ENCODE results near the gene FAM222A.

FAM222A gene

DNA sequence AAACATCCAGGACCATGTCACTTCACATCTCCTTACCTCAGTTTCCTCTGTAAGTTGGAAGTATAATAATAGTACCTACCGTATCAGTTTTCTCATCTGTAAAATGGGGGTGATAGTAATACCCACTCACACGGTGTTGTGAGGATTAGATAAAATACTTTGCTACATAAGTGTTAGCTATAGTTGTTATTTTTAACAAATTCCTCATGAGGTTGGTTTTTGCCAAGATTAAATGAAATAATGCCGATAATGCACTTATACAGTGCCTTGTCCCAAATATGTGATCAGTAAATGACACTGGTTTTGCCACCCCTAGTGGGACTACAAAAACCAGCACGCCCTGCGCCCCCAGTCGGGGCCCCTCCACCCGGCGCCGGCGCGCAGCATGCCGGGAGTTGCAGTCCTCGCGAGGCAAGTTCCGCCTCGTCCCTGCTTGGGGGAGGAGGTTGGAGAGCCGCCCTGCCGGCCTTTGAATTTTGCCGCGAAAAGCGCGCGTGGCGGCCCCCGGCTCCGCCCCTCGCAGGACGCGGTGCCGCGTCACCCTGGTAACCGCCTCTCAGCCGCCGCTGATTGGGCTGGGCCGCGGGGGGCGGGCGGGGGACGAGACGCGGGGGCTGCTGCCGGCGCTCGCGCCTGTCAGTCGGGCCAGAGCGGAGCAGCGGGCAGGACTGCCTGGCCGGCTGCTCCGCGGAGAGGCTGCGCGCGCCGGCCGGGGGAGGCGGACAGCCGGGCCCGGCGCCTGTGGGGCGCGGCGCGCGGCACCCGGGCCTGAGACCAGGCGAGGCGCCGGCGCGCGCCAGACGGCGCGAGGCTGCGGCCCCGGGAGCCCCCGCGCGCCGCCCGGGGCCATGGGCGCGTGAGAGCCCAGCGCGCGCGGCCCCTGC is at the start of gene FAM222A:
TSS of gene FAM222A (plus strand) at position 639 of the 884 bp plus-strand sequence. CDS start 30,322 bp downstream, outside the sequence.
- DNase-seq = peak; percentile 98

DNA sequence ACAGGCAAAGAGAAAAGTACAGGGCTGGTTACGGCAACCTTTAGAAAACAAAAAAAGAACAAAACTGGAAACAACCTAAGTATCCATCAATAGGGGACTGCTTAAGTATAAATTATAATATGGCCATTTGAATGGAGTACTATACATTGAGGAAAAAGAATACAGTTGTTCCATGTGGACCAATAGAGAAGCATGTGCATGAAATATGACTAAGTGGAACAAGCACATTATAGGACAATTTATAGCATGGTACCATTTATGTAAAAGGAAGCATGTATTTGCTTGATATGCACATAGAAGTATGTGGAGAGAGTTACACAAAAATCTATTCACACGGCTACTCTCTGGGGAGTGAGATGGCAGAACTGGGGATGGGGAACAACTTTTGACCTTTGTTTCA is 49.2 kb upstream of the FAM222A start:
- DNase-seq = no peak

DNA sequence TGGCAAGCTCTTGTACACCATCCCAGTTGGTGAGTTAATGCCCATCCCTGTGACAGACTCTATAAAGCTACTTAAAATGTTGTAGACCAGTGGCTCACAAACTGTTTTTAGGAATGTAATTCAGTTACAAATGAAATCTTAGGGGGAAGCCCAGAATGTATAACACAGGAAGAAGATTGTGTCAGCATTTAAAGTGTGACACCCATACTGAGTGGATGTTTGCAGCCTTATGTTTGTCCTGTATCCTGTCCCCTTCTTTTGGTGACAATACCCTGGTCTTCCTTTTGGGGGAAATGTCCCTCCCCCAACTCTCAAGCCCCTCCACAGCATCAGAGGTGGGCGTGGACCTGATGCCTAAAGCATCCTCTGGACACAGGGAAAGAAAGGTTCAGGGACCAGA is 47.6 kb upstream of the FAM222A start:
- DNase-seq = no peak

DNA sequence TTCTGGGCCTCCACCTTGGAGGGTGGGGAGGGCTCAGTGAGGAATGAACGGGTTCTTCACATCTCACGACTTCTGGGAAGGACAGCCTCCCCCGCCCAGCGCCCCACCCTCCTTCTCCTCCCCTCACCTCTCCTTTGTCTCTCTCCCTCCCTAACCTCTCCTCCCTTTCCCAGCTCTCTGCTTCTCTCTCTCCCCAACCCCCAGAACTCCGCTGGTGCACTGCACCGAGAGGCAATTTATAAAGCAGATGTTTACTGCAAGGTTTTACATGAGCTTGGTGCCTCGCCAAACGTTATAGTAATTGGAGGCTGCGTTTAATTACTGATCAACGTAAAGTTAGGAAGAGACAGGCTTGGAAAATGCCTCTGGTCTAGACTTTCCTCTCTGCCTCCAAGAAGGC is 42.9 kb upstream of the FAM222A start:
- no peak for DNase-seq

DNA sequence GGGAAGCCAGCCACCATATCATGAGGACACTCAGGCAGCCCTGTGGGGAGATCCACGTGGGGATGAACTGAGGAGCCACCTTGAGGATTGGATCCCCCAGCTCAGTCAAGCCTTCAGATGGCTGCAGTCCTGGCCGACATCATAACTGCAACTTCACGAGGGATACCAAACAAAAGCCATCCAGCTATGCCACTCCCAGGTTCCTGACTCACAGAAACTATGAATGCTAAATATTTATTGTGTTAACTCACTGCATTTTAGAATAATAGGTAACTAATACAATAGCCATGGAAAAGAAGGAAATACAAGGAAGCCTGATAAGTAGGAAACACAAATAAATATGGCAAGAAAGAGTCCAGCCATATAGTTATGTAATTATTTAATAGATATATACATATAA is 42.1 kb upstream of the FAM222A start:
- DNase-seq = no peak

DNA sequence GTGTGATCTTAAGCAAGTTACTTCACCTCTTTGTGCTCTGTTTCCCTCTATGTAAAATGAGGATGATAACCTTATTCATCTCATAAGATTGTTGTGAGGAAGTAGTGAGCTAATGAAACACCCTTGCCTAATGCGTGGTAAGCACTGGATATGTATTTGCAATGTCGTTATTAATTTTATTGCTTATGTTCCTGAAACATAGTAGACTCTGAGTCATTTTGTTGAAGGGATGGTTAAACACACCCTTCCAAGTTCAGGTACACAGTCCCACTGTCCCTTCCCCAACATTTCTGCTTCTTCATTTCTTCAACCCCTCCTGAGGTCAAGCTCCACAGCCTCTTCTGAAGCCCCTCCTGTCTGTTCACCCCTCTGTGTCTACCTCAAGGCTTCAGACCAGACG is 40.2 kb upstream of the FAM222A start:
- no peak for DNase-seq

DNA sequence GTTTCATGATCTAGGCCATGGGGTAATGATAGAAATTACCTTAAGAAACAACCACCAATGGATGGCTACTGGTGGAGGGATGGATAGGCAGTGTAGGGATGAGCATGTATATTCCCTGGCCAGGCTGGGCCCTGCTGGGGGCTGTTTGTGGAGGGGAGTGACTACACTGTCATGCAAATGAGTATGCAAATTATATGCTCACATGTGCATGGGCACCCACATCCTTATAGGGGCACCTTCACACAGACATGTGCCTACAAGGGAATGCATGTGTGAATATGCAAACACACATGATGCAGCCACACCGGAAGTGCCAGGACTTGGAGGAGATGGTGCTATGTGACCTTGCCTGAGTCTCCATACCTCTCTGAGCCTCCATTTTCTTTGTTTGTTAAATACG is 39.7 kb upstream of the FAM222A start:
- DNase-seq = no peak

DNA sequence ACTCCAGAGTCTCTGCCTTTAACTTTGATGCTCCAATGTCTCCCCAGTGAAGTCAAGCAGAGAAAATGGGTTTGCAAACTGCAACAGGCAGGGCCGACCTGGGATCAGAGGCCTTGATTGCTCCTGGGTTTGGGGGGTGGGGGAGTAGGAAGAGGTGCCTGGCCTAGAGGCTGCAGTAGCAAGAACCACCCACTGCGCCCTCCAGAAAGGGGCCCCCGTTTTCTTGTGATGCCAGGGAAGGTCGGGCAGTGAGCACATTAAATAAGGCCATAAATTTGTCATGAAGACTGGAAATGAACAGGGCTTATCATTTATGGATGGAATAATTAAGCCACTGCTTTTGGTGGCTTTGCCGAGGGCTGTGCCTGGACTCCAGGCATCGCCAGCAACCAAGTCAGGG is 38.2 kb upstream of the FAM222A start:
- DNase-seq = no peak

DNA sequence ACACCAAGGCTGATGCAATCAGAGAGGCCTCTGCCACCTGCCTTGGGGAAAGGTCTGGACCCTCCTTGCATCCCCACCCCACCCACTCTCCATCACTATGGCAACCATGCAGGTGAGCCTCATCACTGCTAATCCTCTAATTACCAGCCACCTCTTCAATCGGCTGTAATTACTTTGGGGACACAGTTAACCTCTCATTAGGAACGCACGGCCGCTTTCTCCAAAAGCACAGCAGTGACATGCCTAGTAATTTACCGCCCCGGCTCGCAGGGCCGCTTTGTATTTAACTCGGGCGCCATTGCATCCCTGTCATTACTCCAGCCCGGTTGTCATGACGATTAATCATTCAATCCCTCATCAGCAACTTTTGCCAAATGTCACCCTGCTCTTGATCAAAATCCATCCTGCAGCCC is 36.3 kb upstream of the FAM222A start:
- DNase-seq = no peak

DNA sequence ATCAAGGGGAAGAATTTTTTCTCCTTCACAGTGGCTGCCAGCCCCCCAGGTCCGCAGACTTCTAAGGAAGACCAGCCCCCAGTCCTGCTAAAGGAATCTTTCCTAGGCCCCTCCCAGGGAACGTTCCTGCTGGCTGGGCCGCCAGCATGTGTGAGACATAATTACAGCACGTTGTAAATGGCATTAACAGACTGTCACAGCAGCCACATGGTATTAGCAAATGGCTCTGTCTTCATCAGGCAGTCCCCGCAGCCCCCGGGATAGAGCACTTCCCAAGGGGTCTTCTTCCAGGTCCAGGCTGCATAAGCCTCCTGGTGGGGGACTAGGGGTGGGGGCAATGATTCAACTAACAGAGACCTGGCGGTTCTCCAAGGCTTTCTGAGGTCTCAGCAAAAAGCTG is 34.9 kb upstream of the FAM222A start:
- DNase-seq = no peak

DNA sequence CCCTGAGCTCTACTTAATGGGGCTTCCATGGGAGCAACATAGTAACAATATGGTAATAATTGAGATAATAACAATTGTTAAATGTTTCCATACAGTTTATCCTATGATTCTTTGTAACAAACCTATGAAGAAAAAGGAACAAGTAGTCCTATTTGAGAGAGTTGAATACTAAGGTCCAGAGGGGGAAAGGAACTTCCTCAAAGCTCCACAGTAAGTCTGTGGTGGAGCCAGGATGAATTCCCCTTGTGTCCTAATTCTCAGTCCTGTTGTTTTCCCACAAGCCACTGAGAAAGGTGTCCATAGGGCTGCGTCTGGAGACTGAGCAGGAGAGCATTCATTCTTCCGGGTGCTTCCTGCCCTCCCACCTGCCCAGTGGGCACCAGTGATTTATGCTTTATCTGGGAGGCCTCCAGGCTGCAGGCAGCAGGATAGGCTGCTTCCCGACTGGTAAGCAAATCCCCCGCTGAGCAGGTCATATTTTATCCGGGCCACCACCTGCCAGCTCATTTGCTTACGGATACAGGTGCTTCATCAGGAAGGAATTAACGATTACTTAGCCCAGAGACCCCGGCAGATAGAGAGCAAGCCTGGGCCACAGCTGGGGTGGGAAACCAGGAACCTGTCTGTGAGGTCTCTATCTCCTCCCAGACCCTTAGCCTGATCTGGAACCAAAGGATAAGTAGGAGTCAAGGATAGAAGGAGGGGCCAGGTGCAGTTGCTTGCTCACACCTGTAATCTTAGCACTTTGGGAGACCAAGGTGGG is 33.9 kb upstream of the FAM222A start:
- no peak for DNase-seq

DNA sequence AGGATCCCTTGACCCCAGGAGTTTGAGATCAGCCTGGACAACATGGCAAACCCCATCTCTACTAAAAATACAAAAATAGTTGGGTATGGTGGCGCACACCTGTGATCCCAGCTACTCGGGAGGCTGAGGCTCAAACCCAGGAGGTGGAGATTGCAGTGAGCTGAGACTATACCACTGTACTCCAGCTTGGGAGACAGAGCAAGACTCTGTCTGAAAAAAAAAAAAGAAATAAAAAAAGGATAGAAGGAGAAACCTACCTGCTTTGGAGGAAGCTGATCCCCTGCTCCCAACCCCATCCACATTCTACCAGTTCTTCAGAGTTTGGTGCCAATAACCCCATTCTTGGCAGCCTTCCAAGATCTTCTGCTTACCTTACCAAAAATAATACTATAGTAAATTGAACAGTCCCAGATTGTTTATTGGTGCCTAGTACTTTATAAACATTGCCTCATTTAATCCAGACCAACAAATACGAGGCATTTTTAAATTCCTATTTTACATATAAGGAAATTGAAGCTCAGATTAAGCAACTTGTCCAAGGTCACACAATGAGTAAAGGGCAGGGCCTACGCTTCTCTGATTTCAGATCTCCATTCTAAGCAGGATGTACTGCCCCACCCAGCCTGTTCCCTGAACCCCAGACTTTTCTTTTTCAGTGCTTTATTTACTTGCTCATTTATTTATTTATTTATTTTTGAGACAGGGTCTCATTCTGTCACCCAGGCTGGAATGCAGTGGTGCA is 33.2 kb upstream of the FAM222A start:
- no peak for DNase-seq

DNA sequence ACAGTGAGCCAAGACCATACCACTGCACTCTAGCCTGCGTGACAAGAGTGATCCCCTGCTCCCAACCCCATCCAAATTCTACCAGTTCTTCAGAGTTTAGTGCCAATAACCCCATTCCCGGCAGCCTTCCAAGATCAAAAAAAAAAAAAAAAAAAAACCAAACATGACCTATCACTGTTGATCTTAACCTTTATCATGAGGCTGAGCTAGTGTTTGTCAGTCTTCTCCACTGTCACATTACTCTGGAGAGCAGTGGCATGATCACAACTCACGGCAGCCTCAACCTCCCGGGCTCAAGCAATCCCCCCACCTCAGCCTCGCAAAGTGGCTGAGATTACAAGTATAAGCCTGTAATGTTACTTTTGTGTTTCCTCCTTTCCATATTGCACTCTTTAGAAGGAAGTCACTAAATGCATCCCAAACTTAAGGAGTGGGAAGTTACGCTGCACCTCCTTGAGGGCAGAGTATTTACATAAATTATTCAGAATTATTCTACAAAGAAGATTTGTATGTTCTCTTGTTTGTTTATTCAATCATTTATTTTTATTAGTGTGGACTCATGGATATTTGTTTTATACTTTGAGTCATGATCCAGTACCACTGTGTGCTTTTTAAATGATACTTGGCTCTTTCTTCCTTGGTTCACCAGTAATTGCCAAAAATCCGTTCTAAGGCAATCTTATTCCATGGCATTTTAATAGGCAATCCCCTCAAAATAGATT is 31.5 kb upstream of the FAM222A start:
- DNase-seq = no peak

DNA sequence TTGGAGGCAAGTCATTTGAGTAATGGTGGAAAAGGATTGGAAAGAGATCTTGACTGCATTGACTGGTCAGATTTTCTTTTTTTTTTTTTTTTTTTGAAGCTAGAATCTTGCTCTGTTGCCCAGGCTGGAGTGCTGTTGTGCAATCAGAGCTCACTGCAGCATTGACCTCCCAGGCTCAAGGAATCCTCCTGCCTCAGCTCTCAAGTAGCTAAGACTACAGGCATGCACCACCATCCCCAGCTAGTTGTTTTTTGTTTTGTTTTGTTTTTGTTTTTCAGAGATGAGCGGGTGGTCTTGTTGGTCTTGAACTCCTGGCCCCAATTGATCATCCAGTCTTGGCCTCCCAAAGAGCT is 30.9 kb upstream of the FAM222A start:
- no peak for DNase-seq

DNA sequence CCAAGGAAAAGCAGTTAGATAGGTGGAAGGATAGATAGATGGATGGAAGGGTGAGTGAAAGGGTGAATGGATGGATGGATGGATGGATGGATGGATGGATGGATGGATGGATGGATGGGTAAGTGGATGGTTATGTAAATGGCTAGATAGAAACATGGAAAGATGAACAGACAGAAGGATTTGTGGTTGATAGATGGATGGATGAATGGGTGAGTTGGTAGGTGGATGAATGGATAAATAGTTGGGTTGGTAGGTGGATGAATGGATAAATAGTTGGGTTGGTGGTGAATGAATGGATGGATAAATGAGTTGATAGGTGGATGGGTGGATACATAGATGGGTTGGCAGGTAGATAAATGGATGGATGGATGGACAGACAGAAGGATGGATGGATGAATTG is 30.3 kb upstream of the FAM222A start:
- no peak for DNase-seq

DNA sequence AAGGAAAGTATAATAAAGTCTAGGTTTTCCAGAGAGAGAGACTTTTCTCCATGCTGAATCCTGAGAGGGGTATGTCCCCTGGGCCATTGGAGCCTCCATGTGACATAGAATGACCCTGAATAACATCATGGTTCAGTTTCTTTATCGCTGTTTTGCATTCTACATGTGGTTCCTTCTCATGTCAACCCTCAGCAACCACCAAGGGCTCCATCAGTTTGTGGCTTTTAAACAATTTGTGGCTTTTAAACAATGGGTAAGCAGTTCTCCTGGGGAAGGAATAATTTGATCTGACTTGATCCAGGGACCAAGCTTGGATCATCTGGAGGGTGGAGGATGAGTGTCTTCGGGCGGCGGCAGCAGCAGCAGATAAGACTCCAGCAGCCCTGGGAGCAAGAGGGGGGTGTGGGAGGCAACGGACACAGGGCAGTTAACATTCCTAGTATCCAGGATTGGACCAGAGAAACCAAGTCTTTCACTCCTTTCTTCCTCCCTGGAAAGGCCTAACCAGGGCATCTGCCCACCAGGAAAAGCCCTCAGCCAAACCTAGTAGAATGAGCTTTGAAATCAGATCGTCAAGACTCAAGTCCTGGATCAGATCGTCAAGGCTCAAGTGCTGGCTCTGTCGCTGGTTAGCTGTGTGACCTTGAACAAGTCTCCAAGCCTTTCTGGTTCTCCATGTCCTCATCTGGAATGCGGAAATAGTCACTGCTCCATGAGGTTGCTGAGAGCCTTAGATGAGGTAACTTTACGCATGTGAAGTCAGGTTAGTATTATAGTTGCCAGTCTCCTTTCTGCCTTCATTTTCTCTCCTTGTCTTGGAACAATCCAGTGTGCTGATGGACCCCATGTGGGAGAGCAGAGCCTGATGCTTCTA is 27.8 kb upstream of the FAM222A start:
- DNase-seq = no peak

DNA sequence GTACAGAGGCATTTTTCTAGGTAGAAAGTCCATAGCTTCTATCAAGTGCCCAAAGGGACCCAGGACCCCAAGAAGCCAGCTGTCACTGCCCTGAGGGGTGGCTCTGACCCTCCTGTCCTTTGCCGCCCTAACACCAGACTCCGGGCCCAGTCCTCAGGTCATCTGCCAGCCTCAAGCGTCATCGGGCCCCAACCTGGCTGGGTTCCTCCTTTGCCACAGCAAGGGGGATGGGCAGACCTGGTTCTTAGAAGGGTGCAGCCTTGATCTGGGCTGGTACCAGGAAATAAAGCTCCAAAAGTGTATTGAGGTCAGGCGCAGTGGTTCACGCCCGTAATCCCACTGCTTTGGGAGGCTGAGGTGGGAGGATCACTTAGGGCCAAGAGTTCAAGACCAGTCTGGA is 27.1 kb upstream of the FAM222A start:
- DNase-seq = no peak

DNA sequence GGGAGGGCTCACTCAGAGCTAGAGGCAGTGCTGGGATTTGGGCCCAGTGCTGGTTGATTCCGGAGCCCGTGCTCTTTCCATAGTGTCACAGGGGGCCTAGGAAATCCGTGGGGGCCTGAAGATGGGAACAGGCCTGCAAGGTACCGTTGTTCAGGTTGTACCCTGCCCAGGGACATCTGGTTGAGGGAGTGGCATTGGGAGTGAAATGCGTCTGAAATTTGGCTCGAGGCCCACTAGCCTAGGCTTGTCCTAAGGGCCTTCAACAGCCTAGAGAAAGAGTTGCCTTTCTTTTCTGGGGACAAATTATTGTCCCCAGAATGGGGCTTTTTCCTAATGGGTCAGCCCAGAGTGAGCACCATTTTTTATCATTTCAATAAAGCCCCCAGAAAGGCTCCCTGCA is 26.4 kb upstream of the FAM222A start:
- DNase-seq = no peak

DNA sequence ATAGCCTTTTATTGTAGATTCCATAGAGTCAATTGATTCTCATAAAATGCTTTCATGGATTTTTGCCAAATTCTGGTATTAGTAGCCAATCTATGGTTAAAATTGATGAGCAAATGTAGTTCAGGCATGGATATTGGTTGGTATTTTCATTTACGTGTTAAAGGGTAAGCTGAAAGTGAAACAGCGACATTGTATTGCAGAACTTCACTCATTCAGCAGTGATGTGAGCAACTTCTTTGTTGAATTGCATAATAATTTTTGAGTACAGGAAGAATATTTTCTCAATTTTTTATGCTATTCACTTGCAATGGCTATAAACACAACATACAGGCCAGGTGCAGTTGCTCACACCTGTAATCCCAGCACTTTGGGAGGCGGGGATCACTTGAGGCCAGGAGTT is 24.2 kb upstream of the FAM222A start:
- no peak for DNase-seq

DNA sequence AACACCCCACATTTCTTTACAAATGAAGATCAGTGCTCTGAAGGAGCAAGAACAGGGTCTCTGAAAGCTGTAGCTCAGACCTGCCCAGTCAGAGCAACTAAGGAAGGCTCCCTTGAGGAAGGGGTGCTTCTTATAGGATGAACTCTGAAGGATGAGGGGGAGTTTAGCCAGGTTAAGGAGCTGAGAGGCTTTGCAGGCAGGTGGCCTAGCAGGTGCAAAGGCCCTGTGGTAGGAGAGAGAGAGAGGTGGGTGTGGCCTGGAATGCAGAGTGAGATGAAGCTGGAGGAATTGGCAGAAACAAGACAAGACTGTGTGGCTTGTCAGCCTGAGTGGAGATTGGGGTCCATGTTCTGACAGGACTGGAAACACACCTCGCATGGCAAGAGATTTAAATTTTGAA is 20.5 kb upstream of the FAM222A start:
- no peak for DNase-seq

DNA sequence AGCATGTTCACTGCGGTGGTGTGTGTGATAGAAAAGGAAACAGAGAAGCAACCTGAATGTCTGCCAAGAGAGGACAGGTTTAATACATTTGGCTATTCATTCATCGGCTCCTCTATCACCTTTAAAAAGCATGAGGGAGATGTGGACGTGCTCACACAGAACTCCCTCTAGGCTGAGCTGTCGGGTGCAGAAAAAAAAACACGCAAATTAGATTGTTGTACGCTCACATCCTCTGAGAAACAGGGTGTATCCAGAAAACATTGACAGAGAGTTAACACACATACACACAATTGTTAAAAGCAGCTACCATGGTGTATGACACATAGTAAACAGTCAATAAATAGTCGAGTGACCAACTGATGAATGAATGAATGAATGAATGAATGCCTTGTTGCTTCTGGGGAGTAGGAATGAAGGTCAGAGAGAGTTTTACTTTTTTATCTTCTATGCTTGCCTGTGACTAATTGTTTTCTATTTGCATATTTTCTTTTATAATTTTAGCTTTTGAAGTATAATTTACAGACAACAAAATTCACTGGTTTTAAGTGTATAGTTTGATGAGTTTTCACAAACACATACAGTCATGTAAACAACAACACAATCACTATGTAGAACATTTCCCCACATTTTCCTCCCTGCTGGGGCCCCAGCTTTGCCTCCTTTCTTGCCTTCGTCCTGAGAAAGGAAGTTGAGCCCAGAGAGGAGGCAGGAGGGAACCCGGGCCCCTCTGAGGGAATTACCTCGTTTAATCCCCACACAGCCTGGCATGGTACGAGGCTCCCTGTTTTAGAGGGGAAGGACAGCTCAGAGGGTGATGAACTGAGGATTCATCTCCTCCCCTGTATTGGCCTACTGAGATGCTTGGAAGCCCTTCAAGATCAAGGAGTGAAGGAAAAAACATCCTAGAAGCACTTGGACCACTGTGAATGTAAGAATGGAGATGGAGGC is 19.7 kb upstream of the FAM222A start:
- no peak for DNase-seq

All from activated naive CD4-positive, alpha-beta T cell treated with anti-CD3 and anti-CD28 coated beads, Interleukin-2, amount 50 U/mL, for 16 hours (primary cell).